Glomerular visceral epithelial cell (primary cell): ENCODE data around the gene MBOAT7.

Source experiments
- DNase-seq: peaks from one replicate; pipeline ENCODE4 v3.0.0-alpha.2; 2016; ENCODE audit errors: extremely low spot score

MBOAT7 gene

GRCh38 chr19:54141356-54141755 is 48.0 kb downstream of the MBOAT7 start:
- DNase-seq: no peak

GRCh38 chr19:54138489-54139256 is 50.7 kb downstream of the MBOAT7 start:
- no peak for DNase-seq

GRCh38 chr19:54137699-54138488 is 51.5 kb downstream of the MBOAT7 start, which contains the start of gene CNOT3:
TSS of gene CNOT3 (plus strand) at chr19:54137762. CDS start at chr19:54142979, 5,217 bp downstream.
- peak; percentile 34 for DNase-seq

DNA sequence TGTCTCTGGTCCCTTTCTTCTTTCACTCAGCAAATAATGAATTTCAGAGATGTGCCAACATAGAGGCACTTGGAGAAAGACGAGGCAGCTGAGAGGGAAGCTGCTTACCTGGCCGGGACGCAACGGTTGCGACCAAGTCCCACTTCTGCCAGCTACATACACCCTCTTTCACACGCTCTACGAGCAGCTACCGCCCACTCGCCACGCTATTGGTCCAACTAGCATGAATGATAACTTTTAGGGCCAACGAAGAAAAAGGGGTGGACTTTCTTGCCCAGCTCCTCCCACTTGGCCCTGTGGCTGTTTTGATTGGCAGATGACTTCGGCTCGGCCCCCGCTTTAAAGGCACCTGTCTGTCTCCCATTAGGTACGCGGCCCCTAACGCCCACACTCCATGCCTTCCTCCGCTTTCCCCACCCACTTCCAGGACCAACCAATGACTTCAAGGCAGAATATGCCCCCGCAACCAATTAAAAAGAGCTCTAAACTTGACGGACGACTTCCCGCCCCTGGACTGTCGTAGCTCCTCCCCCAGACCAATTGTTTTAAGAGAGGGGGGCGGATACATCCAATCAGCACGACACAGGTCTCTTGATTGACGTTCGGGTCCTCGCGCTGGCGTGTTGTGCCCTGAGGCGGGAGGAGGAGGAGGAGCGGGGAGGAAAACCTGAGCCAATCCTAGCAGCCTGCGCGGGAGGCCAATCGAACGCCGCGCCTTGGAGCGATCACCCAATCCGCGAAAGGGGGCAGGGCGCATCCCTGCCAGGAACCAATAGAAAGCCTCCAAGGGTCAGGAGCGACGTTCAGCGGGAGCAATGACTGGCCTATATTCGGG is 52.3 kb downstream of the MBOAT7 start:
- DNase-seq: peak; percentile 100

- DNase-seq: no peak
Measured at GRCh38 chr19:54136086-54136863, 53.1 kb downstream of the MBOAT7 start.

- DNase-seq: no peak
Measured at GRCh38 chr19:54133957-54134590, 55.3 kb downstream of the MBOAT7 start.

- peak; percentile 90 for DNase-seq
Measured at GRCh38 chr19:54133312-54133956, 55.9 kb downstream of the MBOAT7 start.

- DNase-seq: no peak
Measured at GRCh38 chr19:54129617-54129996, 59.8 kb downstream of the MBOAT7 start.

DNA sequence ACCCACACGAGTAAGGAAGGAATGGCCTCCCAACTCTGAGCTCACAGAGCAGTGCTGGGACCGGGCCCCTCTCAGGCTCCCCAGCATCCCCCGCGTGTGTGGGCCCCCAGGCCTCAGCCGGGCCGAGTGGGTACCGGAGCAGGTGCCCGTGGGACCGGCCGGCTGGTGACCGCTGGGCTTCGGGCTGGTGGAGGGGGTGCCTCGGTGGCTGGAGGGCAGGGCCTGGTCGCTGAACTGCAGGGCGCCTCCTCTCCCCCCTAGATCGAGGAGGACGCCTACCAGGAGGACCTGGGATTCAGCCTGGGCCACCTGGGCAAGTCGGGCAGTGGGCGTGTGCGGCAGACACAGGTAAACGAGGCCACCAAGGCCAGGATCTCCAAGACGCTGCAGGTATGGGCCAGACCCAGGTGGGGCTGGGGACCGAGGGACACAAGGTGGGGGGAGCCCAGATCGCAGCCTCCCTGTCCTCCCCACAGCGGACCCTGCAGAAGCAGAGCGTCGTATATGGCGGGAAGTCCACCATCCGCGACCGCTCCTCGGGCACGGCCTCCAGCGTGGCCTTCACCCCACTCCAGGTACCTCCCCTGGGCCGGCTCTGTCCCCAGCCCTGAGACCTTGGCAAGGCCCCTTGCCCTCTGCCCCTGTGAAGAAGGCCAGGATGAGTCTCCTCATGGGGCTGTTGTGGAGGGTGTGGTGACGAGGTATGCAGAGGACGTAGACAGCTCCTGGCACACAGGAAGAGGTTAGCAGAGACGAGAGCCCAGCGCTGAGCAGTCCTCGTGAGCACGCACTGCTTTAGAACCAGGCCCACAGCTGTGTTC is 60.4 kb downstream of the MBOAT7 start:
- DNase-seq: no peak

GRCh38 chr19:54128441-54128725 is 61.0 kb downstream of the MBOAT7 start:
- no peak for DNase-seq

DNA sequence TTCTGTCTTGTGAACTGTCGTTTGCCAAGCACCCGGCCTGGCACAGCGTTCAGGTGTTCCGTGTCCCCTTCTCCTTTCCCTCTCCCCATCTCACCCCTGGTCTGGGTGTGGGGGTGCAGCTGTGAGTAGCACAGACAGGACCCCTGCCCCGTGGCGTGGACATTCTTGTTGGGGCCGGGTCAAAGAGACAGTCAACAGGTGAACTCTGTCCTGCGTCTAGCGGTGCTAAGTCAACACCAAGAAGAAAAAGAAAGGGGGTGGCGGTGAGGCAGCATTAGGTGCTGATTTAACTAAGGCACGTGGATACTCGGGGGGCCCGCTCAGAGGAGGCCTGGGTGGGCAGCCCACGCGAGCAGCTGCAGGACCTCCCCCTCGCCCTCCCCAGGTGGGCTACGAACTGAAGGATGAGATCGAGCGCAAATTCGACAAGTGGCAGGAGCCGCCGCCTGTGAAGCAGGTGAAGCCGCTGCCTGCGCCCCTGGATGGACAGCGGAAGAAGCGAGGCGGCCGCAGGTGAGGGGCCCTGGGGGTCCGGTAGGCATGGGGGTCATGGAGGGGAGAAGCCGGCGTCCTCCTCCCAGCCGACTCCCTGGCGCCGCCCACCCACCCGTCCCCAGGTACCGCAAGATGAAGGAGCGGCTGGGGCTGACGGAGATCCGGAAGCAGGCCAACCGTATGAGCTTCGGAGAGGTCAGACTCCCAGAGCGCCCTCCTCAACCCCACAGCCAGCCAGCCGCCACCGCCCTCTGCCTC is 61.5 kb downstream of the MBOAT7 start:
- DNase-seq: no peak

- DNase-seq: no peak
Measured at GRCh38 chr19:54125713-54126112, 63.7 kb downstream of the MBOAT7 start.

GRCh38 chr19:54124393-54124792 is 65.0 kb downstream of the MBOAT7 start:
- DNase-seq: no peak

DNA sequence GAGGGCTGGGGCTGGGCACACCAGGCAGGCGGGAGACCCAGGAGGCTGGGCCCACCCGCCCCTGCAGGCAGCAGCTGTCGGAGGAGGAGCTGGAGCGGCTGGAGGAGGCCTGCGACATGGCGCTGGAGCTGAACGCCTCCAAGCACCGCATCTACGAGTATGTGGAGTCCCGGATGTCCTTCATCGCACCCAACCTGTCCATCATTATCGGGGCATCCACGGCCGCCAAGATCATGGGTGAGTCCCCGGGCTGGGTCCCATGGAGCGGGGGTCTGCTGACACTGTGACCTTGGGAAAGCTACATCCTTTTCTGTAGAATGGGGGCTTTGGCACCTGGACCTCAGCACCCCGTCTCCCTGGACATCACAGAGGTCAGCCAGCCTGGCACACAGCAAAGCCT is 65.7 kb downstream of the MBOAT7 start:
- DNase-seq: no peak
